ENCODE results near the gene TMEM30A. TPM values are rescaled to one million over a fixed set of nuclear protein-coding genes. Genes with fewer than 3 reads are reported as not detected.

TMEM30A gene
- total and polyA plus RNA-seq, 2 of the 13 experiments (the other 11 are each of a cell fraction or from before 2014, with no cell fraction given), result 17.6 to 54.4 TPM

- TF ChIP-seq CSRNP1 (CRISPR knock-in tag; IDR thresholded peaks at IDR 0.05) (peak; percentile 51), FLYWCH1 (CRISPR knock-in tag; IDR thresholded peaks at IDR 0.05) (no peak), CBFB (CRISPR knock-in tag; IDR thresholded peaks at IDR 0.05) (peak; percentile 57; the same call in 1 of the 2 replicates), ZMYM3 (CRISPR knock-in tag; IDR thresholded peaks at IDR 0.05) (peak; percentile 23; the same call in 1 of the 2 replicates), KDM6A (CRISPR knock-in tag; IDR thresholded peaks at IDR 0.05; ENCODE audit: low read depth) (no peak), ZNF296 (CRISPR knock-in tag; conservative IDR thresholded peaks at IDR 0.05) (no peak), KDM2A (CRISPR knock-in tag; IDR thresholded peaks at IDR 0.05; ENCODE audit: borderline replicate concordance, low read depth) (peak; percentile 94), AHR (CRISPR knock-in tag; IDR thresholded peaks at IDR 0.05) (no peak; the same call in 1 of the 2 replicates), TOE1 (CRISPR knock-in tag; IDR thresholded peaks at IDR 0.05) (no peak), PHF8 (CRISPR knock-in tag; IDR thresholded peaks at IDR 0.05) (peak; percentile 95), FOXP4 (CRISPR knock-in tag; IDR thresholded peaks at IDR 0.05) (peak; percentile 54; the same call in 1 of the 2 replicates), ZNF501 (CRISPR knock-in tag; IDR thresholded peaks at IDR 0.05) (peak; percentile 80), MAX (IDR thresholded peaks at IDR 0.05) (peak; percentile 95), ZNF513 (CRISPR knock-in tag; conservative IDR thresholded peaks at IDR 0.05) (no peak), ZNF260 (CRISPR knock-in tag; IDR thresholded peaks at IDR 0.05; ENCODE audit: borderline replicate concordance, low read depth) (no peak), ZNF205 (CRISPR knock-in tag; IDR thresholded peaks at IDR 0.05) (no peak), RXRB (CRISPR knock-in tag; IDR thresholded peaks at IDR 0.05; ENCODE audit: borderline replicate concordance) (peak; percentile 14; the same call in 1 of the 2 replicates), TBL1XR1 (IDR thresholded peaks at IDR 0.05; ENCODE audit: borderline replicate concordance, low read length, partially characterized antibody) (no peak), ZNF496 (CRISPR knock-in tag; IDR thresholded peaks at IDR 0.05; ENCODE audit: insufficient replicate concordance) (no peak), HBP1 (CRISPR knock-in tag; IDR thresholded peaks at IDR 0.05; ENCODE audit: low read depth) (no peak), KDM1A (CRISPR knock-in tag; IDR thresholded peaks at IDR 0.05) (peak; percentile 17; the same call in 1 of the 2 replicates), ZNF343 (CRISPR knock-in tag; IDR thresholded peaks at IDR 0.05) (peak; percentile 74), ZNF30 (CRISPR knock-in tag; IDR thresholded peaks at IDR 0.05) (no peak), NCOR1 (IDR thresholded peaks at IDR 0.05; ENCODE audit: borderline replicate concordance, low read length) (no peak), ZNF567 (CRISPR knock-in tag; IDR thresholded peaks at IDR 0.05; ENCODE audit: borderline replicate concordance) (no peak)
These were observed at the start of gene TMEM30A (continued) for GRCh38 chr6:75284632-75285282.

All from HepG2 (cell line).